ENCODE results near the gene SLC25A47. TPM values are rescaled to one million over a fixed set of nuclear protein-coding genes. Genes with fewer than 3 reads are reported as not detected.

The SLC25A47 gene
- total RNA-seq, 1 experiment from 2014 or later = not detected

GRCh38 chr14:100317912-100318808, 5.0 kb upstream of the SLC25A47 start:
- Histone ChIP-seq H3K4me1 (no peaks in the 10 kb centered on the region), H3K27me3 (replicated peaks; ENCODE audit: control insufficient read depth, insufficient read depth, low read length) (no peaks in the 10 kb centered on the region), H3K36me3 (ENCODE audit: control insufficient read depth, insufficient read depth, low read length) (no peaks in the 10 kb centered on the region), H3K4me3 (ENCODE audit: low read depth, low read length) (no peak overlapping the region), H3K9me3 (no peaks in the 10 kb centered on the region)
- H3K4me1 Mint-ChIP-seq (ENCODE audit: low read depth, unreplicated experiment) = peaks cover 11% of the 10 kb centered on the region
- CTCF ChIA-PET = interaction anchor here (0.7 kb wide), 1 partner anchor 46 kb away, joined by 4 read pairs; no protein-coding TSS in a partner anchor
- H3K36me3 Mint-ChIP-seq (ENCODE audit: insufficient read depth, unreplicated experiment) = no peaks in the 10 kb centered on the region
- intact Hi-C loops (cut with micrococcal nuclease; ENCODE audit: unreplicated experiment) = no loop called here
- TF ChIP-seq CTCF (IDR thresholded peaks at IDR 0.05; ENCODE audit: insufficient read depth in 1 of 2, low read depth in 1 of 2, low read length in 1 of 2, severe bottlenecking in 1 of 2, unreplicated experiment in 1 of 2) = peak in 1 of 2 experiments; percentile 36
- no peaks in the 10 kb centered on the region for H3K9me3 Mint-ChIP-seq (ENCODE audit: unreplicated experiment)
- DNase-seq = no peak
- BruUV-seq (replicated peaks) = no TSS peak
- POLR2A ChIA-PET = no interaction called here
- H3K27me3 Mint-ChIP-seq (ENCODE audit: insufficient read depth, unreplicated experiment) = no peaks in the 10 kb centered on the region
- no peak overlapping the region for H3K27ac Mint-ChIP-seq (ENCODE audit: unreplicated experiment)
- H3K4me3 Mint-ChIP-seq (ENCODE audit: unreplicated experiment) = no peak overlapping the region

- no peak overlapping the region for H3K27ac Mint-ChIP-seq (ENCODE audit: unreplicated experiment)
- Histone ChIP-seq H3K9me3 (no peaks in the 10 kb centered on the region), H3K27me3 (replicated peaks; ENCODE audit: control insufficient read depth, insufficient read depth, low read length) (no peaks in the 10 kb centered on the region), H3K4me1 (no peaks in the 10 kb centered on the region), H3K4me3 (ENCODE audit: low read depth, low read length) (no peak overlapping the region), H3K36me3 (ENCODE audit: control insufficient read depth, insufficient read depth, low read length) (no peaks in the 10 kb centered on the region)
- H3K4me1 Mint-ChIP-seq (ENCODE audit: low read depth, unreplicated experiment) = peaks cover 11% of the 10 kb centered on the region
- H3K9me3 Mint-ChIP-seq (ENCODE audit: unreplicated experiment) = no peaks in the 10 kb centered on the region
- no peak for TF ChIP-seq CTCF (IDR thresholded peaks at IDR 0.05; ENCODE audit: insufficient read depth in 1 of 2, low read depth in 1 of 2, low read length in 1 of 2, severe bottlenecking in 1 of 2, unreplicated experiment in 1 of 2)
- no peak overlapping the region for H3K4me3 Mint-ChIP-seq (ENCODE audit: unreplicated experiment)
- no peak for DNase-seq
- no peaks in the 10 kb centered on the region for H3K27me3 Mint-ChIP-seq (ENCODE audit: insufficient read depth, unreplicated experiment)
- ChIA-PET POLR2A (no interaction called here), CTCF (no interaction called here)
- no TSS peak for BruUV-seq (replicated peaks)
- no peaks in the 10 kb centered on the region for H3K36me3 Mint-ChIP-seq (ENCODE audit: insufficient read depth, unreplicated experiment)
- intact Hi-C loops (cut with micrococcal nuclease; ENCODE audit: unreplicated experiment) = no loop called here
Observed at GRCh38 chr14:100320157-100320856, 2.8 kb upstream of the SLC25A47 start.

DNA sequence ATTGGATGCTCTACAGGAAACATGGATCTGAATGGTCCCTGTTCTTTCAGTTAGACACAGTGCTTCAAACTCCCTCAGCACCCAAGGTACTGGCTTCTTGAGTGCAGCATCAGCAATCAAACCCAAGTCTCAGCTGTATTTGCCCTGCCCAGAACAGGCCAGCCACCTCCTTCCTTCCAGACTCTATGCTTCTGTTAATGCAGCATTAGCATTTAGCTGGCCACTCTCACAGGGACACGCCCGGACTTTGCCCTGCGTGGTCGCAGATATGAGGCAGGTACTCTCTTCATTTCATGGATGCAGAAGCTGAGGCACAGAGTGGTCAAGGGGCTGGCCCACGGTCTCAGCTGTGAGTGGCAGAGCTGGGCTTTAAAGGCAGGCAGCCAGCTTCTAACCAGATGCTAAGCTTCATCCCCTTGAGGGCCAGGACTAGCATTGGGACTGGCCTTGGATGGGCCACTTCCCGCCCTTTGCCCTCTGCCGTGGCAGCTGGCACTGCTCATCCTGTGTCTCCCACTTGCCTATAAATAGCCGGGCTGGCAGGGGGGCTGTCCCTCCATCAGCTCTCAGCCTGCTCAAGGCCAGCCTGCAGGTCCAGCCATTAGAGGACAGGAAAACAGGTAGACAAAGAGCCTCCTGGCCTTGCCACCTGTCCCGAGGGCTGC, 1.5 kb upstream of the SLC25A47 start:
- no peaks in the 10 kb centered on the region for H3K27me3 ChIP-seq (replicated peaks; ENCODE audit: control insufficient read depth, insufficient read depth, low read length)
- Mint-ChIP-seq H3K27ac (ENCODE audit: unreplicated experiment) (no peak overlapping the region), H3K9me3 (ENCODE audit: unreplicated experiment) (no peaks in the 10 kb centered on the region), H3K4me3 (ENCODE audit: unreplicated experiment) (no peak overlapping the region), H3K27me3 (ENCODE audit: insufficient read depth, unreplicated experiment) (no peaks in the 10 kb centered on the region), H3K4me1 (ENCODE audit: low read depth, unreplicated experiment) (peaks cover 11% of the 10 kb centered on the region), H3K36me3 (ENCODE audit: insufficient read depth, unreplicated experiment) (no peaks in the 10 kb centered on the region)
- H3K4me3 ChIP-seq (ENCODE audit: low read depth, low read length) = no peak overlapping the region
- ChIA-PET CTCF (interaction anchor here (0.6 kb wide), 1 partner anchor 18 kb away, joined by 3 read pairs; no protein-coding TSS in a partner anchor), POLR2A (no interaction called here)
- H3K4me1 ChIP-seq = no peaks in the 10 kb centered on the region
- no TSS peak for BruUV-seq (replicated peaks)
- no peak for DNase-seq
- no peaks in the 10 kb centered on the region for H3K9me3 ChIP-seq
- intact Hi-C loops (cut with micrococcal nuclease; ENCODE audit: unreplicated experiment) = no loop called here
- TF ChIP-seq CTCF (IDR thresholded peaks at IDR 0.05; ENCODE audit: insufficient read depth in 1 of 2, low read depth in 1 of 2, low read length in 1 of 2, severe bottlenecking in 1 of 2, unreplicated experiment in 1 of 2) = no peak
- H3K36me3 ChIP-seq (ENCODE audit: control insufficient read depth, insufficient read depth, low read length) = no peaks in the 10 kb centered on the region
